Left kidney (tissue), 2 donors: ENCODE measurements around the gene GDPD4. TPM values are rescaled to one million over a fixed set of nuclear protein-coding genes. Genes with fewer than 3 reads are reported as not detected.

Source experiments
- DNase-seq: peaks from one replicate; pipeline ENCODE4 v3.0.0-alpha.2; 2013
- polyA plus RNA-seq: library from polyadenylated mRNA; unstranded; fragments of 120-200 nt; gene quantifications from one replicate; pipeline ENCODE4 v1.2.1, GENCODE V29; 2013; ENCODE audit not compliant: insufficient read length

The GDPD4 gene
- polyA plus RNA-seq, 1 donor = 0.17 TPM

GRCh38 chr11:77189588-77190210 is 111.8 kb downstream of the GDPD4 start:
- DNase-seq = no peak

DNA sequence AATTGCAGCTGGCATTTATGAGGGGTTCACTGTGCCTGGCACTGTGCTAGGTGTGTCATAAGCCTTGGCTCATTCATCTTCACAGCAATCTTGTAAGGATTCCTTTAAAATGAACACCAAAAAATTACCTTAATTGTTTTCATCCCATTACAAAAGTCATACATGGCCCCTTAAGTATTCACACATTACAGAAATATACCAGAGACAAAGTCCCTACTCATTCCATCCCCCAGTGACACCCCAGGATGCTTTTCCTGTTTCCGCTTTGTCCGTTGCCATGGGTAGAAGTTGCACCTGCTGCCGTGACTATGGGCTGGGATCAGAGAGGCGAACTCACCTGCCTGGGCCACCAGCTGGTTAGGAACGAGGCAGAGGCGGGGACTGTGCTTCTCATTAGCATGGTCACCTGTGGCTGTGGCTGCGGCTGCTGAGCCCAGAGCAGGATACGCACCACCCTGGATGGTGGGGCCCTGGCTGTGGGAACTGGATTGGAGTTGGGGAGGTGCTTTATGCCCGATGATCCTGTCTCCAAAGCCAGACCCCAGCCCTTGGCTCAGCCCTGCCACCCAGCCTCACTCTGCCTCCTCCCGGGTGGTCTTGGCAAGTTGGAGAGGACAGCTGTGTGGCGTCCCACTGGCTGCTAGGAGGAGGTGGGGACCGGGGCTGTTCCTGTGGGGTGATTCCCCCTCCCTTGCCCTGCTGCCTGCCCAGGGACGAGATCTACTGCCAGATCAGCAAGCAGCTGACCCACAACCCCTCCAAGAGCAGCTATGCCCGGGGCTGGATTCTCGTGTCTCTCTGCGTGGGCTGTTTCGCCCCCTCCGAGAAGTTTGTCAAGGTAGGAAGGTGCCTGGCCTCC is 112.6 kb downstream of the GDPD4 start:
- DNase-seq = no peak

GRCh38 chr11:77187776-77188632 is 113.5 kb downstream of the GDPD4 start:
- DNase-seq = peak; percentile 76

- DNase-seq = no peak
Measured at GRCh38 chr11:77187111-77187750, 114.3 kb downstream of the GDPD4 start.

GRCh38 chr11:77186302-77186701 is 115.2 kb downstream of the GDPD4 start:
- no peak for DNase-seq

DNA sequence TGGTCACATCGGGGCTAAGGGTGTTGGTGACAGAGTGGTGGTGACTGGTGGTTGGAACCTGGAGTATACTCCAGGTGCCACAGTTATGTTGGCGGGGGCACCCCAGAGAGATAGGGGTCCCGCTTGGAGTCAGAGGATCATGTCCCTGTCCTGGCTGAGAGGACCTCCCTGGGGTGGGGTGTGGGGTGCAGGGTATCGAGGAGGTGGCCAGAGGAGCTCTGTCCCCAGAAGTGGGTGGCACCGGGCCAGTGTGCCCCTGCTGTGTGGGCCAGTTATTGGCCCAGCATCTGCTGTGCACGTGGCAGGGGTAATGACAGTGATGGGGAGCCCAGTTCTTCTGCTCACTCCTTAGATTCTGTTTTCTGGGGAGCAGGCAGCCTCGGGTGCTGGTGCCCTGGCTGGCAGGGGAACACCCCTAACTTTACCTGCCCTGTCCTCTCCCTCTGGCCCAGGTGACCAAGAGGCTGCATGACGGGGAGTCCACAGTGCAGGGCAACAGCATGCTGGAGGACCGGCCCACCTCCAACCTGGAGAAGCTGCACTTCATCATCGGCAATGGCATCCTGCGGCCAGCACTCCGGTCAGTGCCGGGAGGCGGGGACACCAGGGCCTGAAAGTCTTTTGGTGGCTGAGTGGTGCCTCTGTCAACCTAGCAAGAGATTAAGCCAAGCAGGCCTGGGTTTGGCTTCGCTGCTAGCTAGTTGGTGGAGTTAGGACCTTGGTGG is 117.2 kb downstream of the GDPD4 start:
- DNase-seq = no peak

- DNase-seq = no peak
Measured at GRCh38 chr11:77183431-77183984, 118.0 kb downstream of the GDPD4 start.

GRCh38 chr11:77182542-77183430 is 118.7 kb downstream of the GDPD4 start:
- no peak for DNase-seq

DNA sequence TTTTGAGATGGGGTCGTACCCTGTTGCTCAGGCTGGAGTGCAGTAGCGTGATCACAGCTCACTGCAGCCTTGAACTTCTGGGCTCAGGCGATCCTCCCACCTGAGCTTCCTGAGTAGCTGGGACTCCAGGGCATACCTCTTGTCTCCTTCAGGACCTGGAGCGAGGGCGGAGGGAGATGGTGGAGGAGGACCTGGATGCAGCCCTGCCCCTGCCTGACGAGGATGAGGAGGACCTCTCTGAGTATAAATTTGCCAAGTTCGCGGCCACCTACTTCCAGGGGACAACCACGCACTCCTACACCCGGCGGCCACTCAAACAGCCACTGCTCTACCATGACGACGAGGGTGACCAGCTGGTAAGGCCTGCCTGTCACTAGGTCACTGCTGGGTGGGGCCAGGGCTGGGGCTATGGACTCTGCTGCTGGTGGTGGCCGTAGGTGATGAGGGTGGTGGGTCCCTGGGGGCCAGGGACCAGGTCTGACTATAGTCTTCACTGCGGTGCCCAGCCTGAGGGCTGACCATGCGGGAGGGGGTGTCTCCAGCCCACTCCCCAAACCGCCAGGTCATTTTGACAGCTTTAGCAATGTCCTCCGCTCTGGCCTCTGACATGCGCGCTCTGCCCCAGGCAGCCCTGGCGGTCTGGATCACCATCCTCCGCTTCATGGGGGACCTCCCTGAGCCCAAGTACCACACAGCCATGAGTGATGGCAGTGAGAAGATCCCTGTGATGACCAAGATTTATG is 119.5 kb downstream of the GDPD4 start:
- DNase-seq = no peak

- no peak for DNase-seq
Measured at GRCh38 chr11:77181226-77181625, 120.3 kb downstream of the GDPD4 start.

DNA sequence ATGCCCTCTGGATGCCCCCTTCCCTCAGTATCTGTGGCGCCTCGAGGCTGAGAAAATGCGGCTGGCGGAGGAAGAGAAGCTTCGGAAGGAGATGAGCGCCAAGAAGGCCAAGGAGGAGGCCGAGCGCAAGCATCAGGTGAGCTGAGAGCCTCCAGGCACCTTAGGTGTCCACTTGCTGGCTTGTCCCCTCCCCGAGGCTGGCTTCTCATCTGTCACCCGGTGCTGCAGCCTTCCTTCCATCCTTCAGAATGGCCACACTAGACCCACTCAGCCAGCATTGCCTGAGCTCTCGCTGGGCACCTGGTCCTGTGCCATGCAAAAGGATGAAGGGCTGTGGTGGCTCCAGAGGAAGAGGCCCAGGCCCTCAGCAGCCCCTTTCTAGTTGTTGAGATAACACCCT is 121.1 kb downstream of the GDPD4 start:
- DNase-seq = no peak

- DNase-seq = no peak
Measured at GRCh38 chr11:77179681-77180080, 121.8 kb downstream of the GDPD4 start.

DNA sequence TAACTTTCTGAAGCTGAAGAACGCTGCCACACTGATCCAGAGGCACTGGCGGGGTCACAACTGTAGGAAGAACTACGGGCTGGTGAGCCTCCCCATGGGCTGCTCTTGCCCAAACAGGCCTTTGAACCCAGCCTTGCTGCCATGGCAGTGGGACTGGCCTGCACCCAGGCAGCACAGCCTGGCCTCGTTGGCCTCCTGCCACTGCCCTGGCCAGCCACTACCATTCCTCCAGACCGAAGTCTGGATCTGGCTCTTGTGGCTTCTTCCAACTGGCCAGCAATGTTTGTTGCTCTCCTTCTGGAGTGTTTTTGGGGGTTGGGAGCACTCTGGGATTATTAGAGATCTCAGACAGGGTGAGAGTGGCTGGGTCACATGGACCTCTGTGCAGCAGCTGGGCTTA is 122.4 kb downstream of the GDPD4 start:
- no peak for DNase-seq

DNA sequence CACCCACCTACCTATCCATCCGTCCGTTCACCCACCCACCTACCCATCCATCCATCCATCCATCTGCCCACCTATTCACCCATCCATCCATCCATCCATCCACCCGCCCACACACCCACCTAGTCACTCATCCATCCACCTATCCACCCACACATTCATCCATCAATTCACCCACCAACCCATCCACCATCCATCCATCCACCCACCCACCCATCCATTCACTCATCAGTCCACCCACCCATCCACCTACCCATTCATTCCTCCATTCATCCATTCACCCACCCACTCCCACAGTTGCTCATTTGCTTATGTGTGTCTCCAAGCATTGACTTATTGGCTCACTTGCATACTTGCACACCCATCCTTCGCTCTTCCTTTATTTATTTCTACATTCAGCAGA is 123.3 kb downstream of the GDPD4 start:
- DNase-seq = no peak

DNA sequence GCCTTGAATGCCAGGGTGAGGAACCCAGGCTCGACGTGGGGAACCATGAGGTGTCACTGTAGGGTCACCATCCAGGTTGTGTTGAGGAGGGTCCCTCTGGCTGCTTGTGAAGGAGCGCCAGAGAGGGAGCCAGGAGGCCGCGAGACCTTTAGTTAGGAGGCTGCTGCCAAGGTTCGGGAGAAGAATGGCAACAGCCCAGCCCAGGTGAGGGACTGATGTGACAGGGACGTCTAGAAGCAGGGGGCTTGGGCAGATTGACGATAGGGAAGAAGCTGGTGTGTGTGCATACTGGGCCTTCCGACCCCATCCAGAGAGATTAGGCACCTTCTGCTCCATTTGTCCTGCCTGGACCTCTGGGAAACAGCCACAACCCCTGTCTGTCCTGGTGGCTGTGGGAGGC is 124.5 kb downstream of the GDPD4 start:
- no peak for DNase-seq

DNA sequence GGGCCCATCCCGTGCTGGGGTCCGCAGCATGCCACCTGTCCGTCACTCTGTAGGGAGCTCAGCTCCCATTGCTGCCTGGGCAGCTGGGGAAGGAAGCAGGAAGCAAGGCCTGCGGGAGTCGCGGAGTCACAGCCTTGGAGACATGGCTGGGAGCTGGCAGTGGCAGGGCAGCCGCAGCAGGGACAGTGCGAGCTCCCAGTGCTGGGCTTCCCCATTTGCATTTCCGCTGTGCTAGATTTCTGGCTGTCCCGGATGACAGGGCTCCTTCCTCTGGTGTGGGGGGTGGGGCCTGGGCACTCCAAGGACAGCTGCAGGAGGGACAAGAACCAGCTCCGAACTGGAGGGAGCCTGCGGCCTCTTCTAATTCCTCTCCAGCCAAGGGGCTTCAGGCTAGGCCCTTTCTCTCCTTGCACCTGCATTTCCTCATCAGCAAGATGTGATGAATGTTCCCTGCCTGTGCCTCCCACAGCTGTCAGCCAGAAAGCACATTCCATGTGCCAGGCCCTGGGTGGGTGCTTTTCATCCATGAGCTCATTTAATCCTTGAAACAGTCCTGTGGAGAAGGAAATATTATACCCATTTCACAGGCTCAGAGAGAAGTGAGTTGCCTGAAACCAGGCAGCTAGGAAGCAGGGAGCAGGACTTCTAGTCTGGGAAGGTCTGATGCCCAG is 125.5 kb downstream of the GDPD4 start:
- DNase-seq = no peak

DNA sequence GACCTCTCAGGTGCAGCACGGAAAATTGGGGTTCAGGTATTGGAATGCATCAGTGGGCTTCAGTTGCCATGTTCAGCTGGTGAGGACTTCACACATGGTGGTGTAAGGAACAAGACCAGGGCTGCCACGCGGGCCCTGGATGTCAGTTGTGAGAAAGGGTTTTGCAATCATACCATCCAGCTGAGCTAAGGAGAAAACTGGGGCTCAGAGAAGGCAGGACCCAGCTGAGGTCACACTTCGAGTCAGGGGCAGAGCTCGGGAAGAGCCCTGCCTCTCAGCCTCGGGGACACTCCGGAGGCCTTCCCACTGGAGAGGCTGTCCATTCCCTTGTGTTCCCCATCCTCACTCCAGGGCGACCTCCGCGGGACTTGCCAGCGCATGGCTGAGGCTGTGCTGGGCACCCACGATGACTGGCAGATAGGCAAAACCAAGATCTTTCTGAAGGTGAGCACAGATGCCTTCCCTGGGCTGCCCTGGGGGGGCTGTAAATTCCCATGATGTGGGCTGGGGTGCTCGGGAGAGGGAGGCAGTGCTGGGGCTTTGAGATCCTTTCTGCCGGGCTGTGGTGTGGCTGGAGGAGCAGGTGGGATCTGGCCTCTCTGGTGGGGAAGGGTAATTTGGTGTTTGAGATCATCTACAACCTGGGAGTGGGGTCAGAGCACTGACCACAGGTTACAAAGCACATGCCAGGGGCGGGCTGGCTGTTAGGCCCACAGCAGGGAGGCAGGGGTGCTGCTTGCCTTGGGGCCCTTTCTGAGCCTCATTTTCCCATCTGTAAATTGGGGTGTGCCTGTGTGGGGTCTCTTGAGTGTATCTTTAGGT is 126.3 kb downstream of the GDPD4 start:
- no peak for DNase-seq

DNA sequence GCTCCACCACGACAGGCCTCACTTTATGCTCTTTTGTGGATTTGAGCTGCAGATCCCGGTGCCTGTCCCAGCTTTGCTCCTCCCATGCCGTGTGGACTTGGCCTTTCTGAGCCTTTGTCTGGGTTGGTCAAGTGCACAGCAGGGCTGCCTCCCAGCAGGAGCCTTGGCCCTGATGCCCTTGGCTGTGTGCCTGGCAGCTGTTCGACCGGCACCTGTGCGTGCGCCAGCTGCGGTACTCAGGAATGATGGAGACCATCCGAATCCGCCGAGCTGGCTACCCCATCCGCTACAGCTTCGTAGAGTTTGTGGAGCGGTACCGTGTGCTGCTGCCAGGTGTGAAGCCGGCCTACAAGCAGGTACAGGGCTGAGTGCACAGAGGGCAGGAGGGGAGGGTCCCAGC is 126.9 kb downstream of the GDPD4 start:
- DNase-seq = no peak
